ENCODE data around the gene SEMA3A.

SEMA3A gene

GRCh38 chr7:84013616-84014240 is 180.9 kb downstream of the SEMA3A start:
- H3K4me3 ChIP-seq (ENCODE audit: insufficient read depth, low read depth, low read length, poor library complexity, severe bottlenecking), result no peak overlapping the region
- no peak overlapping the region for H3K27ac ChIP-seq (ENCODE audit: insufficient read depth, low read length, poor library complexity, severe bottlenecking)
- no peak for DNase-seq
- no peaks in the 10 kb centered on the region for H3K9me3 ChIP-seq (ENCODE audit: control insufficient read depth, low read length)
- no peaks in the 10 kb centered on the region for H3K36me3 ChIP-seq (ENCODE audit: control insufficient read depth, insufficient read depth, low read length)
- no peaks in the 10 kb centered on the region for H3K27me3 ChIP-seq (replicated peaks; ENCODE audit: control insufficient read depth, insufficient read depth, low read length, poor library complexity, severe bottlenecking)
- H3K4me1 ChIP-seq (ENCODE audit: control insufficient read depth, insufficient read depth, low read length, poor library complexity, severe bottlenecking), result no peaks in the 10 kb centered on the region

- H3K9me3 ChIP-seq (ENCODE audit: control insufficient read depth, low read length), result no peaks in the 10 kb centered on the region
- DNase-seq, result no peak
- H3K36me3 ChIP-seq (ENCODE audit: control insufficient read depth, insufficient read depth, low read length), result no peaks in the 10 kb centered on the region
- no peaks in the 10 kb centered on the region for H3K4me1 ChIP-seq (ENCODE audit: control insufficient read depth, insufficient read depth, low read length, poor library complexity, severe bottlenecking)
- no peak overlapping the region for H3K4me3 ChIP-seq (ENCODE audit: insufficient read depth, low read depth, low read length, poor library complexity, severe bottlenecking)
- no peak overlapping the region for H3K27ac ChIP-seq (ENCODE audit: insufficient read depth, low read length, poor library complexity, severe bottlenecking)
- H3K27me3 ChIP-seq (replicated peaks; ENCODE audit: control insufficient read depth, insufficient read depth, low read length, poor library complexity, severe bottlenecking), result no peaks in the 10 kb centered on the region
These were observed 184.8 kb downstream of the SEMA3A start for GRCh38 chr7:84009782-84010181.

GRCh38 chr7:84009051-84009450 is 185.5 kb downstream of the SEMA3A start:
- no peak overlapping the region for H3K4me3 ChIP-seq (ENCODE audit: insufficient read depth, low read depth, low read length, poor library complexity, severe bottlenecking)
- no peaks in the 10 kb centered on the region for H3K36me3 ChIP-seq (ENCODE audit: control insufficient read depth, insufficient read depth, low read length)
- no peaks in the 10 kb centered on the region for H3K9me3 ChIP-seq (ENCODE audit: control insufficient read depth, low read length)
- DNase-seq, result no peak
- H3K27me3 ChIP-seq (replicated peaks; ENCODE audit: control insufficient read depth, insufficient read depth, low read length, poor library complexity, severe bottlenecking), result no peaks in the 10 kb centered on the region
- no peak overlapping the region for H3K27ac ChIP-seq (ENCODE audit: insufficient read depth, low read length, poor library complexity, severe bottlenecking)
- no peaks in the 10 kb centered on the region for H3K4me1 ChIP-seq (ENCODE audit: control insufficient read depth, insufficient read depth, low read length, poor library complexity, severe bottlenecking)

GRCh38 chr7:84003191-84003590 is 191.4 kb downstream of the SEMA3A start:
- Histone ChIP-seq H3K9me3 (ENCODE audit: control insufficient read depth, low read length) (no peaks in the 10 kb centered on the region), H3K36me3 (ENCODE audit: control insufficient read depth, insufficient read depth, low read length) (no peaks in the 10 kb centered on the region), H3K27me3 (replicated peaks; ENCODE audit: control insufficient read depth, insufficient read depth, low read length, poor library complexity, severe bottlenecking) (no peaks in the 10 kb centered on the region), H3K4me1 (ENCODE audit: control insufficient read depth, insufficient read depth, low read length, poor library complexity, severe bottlenecking) (no peaks in the 10 kb centered on the region), H3K27ac (ENCODE audit: insufficient read depth, low read length, poor library complexity, severe bottlenecking) (no peak overlapping the region), H3K4me3 (ENCODE audit: insufficient read depth, low read depth, low read length, poor library complexity, severe bottlenecking) (no peak overlapping the region)
- DNase-seq, result no peak

GRCh38 chr7:84002348-84002747 is 192.2 kb downstream of the SEMA3A start:
- no peaks in the 10 kb centered on the region for H3K36me3 ChIP-seq (ENCODE audit: control insufficient read depth, insufficient read depth, low read length)
- no peak overlapping the region for H3K4me3 ChIP-seq (ENCODE audit: insufficient read depth, low read depth, low read length, poor library complexity, severe bottlenecking)
- no peaks in the 10 kb centered on the region for H3K9me3 ChIP-seq (ENCODE audit: control insufficient read depth, low read length)
- no peak overlapping the region for H3K27ac ChIP-seq (ENCODE audit: insufficient read depth, low read length, poor library complexity, severe bottlenecking)
- no peaks in the 10 kb centered on the region for H3K4me1 ChIP-seq (ENCODE audit: control insufficient read depth, insufficient read depth, low read length, poor library complexity, severe bottlenecking)
- no peak for DNase-seq
- H3K27me3 ChIP-seq (replicated peaks; ENCODE audit: control insufficient read depth, insufficient read depth, low read length, poor library complexity, severe bottlenecking), result no peaks in the 10 kb centered on the region

- H3K27me3 ChIP-seq (replicated peaks; ENCODE audit: control insufficient read depth, insufficient read depth, low read length, poor library complexity, severe bottlenecking), result no peaks in the 10 kb centered on the region
- no peaks in the 10 kb centered on the region for H3K9me3 ChIP-seq (ENCODE audit: control insufficient read depth, low read length)
- no peaks in the 10 kb centered on the region for H3K36me3 ChIP-seq (ENCODE audit: control insufficient read depth, insufficient read depth, low read length)
- H3K4me1 ChIP-seq (ENCODE audit: control insufficient read depth, insufficient read depth, low read length, poor library complexity, severe bottlenecking), result no peaks in the 10 kb centered on the region
- H3K4me3 ChIP-seq (ENCODE audit: insufficient read depth, low read depth, low read length, poor library complexity, severe bottlenecking), result no peak overlapping the region
- DNase-seq, result no peak
- H3K27ac ChIP-seq (ENCODE audit: insufficient read depth, low read length, poor library complexity, severe bottlenecking), result no peak overlapping the region
These were observed 197.7 kb downstream of the SEMA3A start for GRCh38 chr7:83996879-83997278.

- no peak for DNase-seq
- Histone ChIP-seq H3K27me3 (replicated peaks; ENCODE audit: control insufficient read depth, insufficient read depth, low read length, poor library complexity, severe bottlenecking) (no peaks in the 10 kb centered on the region), H3K9me3 (ENCODE audit: control insufficient read depth, low read length) (no peaks in the 10 kb centered on the region), H3K27ac (ENCODE audit: insufficient read depth, low read length, poor library complexity, severe bottlenecking) (no peak overlapping the region), H3K36me3 (ENCODE audit: control insufficient read depth, insufficient read depth, low read length) (no peaks in the 10 kb centered on the region), H3K4me3 (ENCODE audit: insufficient read depth, low read depth, low read length, poor library complexity, severe bottlenecking) (no peak overlapping the region), H3K4me1 (ENCODE audit: control insufficient read depth, insufficient read depth, low read length, poor library complexity, severe bottlenecking) (no peaks in the 10 kb centered on the region)
These were observed 206.8 kb downstream of the SEMA3A start for GRCh38 chr7:83987764-83988163.

GRCh38 chr7:83985821-83986220 is 208.8 kb downstream of the SEMA3A start:
- H3K27me3 ChIP-seq (replicated peaks; ENCODE audit: control insufficient read depth, insufficient read depth, low read length, poor library complexity, severe bottlenecking), result no peaks in the 10 kb centered on the region
- H3K4me1 ChIP-seq (ENCODE audit: control insufficient read depth, insufficient read depth, low read length, poor library complexity, severe bottlenecking), result no peaks in the 10 kb centered on the region
- no peaks in the 10 kb centered on the region for H3K9me3 ChIP-seq (ENCODE audit: control insufficient read depth, low read length)
- no peak for DNase-seq
- H3K36me3 ChIP-seq (ENCODE audit: control insufficient read depth, insufficient read depth, low read length), result no peaks in the 10 kb centered on the region
- no peak overlapping the region for H3K4me3 ChIP-seq (ENCODE audit: insufficient read depth, low read depth, low read length, poor library complexity, severe bottlenecking)
- H3K27ac ChIP-seq (ENCODE audit: insufficient read depth, low read length, poor library complexity, severe bottlenecking), result no peak overlapping the region

- H3K4me3 ChIP-seq (ENCODE audit: insufficient read depth, low read depth, low read length, poor library complexity, severe bottlenecking), result no peak overlapping the region
- H3K27me3 ChIP-seq (replicated peaks; ENCODE audit: control insufficient read depth, insufficient read depth, low read length, poor library complexity, severe bottlenecking), result no peaks in the 10 kb centered on the region
- no peaks in the 10 kb centered on the region for H3K9me3 ChIP-seq (ENCODE audit: control insufficient read depth, low read length)
- H3K27ac ChIP-seq (ENCODE audit: insufficient read depth, low read length, poor library complexity, severe bottlenecking), result no peak overlapping the region
- H3K36me3 ChIP-seq (ENCODE audit: control insufficient read depth, insufficient read depth, low read length), result no peaks in the 10 kb centered on the region
- H3K4me1 ChIP-seq (ENCODE audit: control insufficient read depth, insufficient read depth, low read length, poor library complexity, severe bottlenecking), result no peaks in the 10 kb centered on the region
- no peak for DNase-seq
These were observed 210.0 kb downstream of the SEMA3A start for GRCh38 chr7:83984591-83984990.

- Histone ChIP-seq H3K4me3 (ENCODE audit: insufficient read depth, low read depth, low read length, poor library complexity, severe bottlenecking) (no peak overlapping the region), H3K27me3 (replicated peaks; ENCODE audit: control insufficient read depth, insufficient read depth, low read length, poor library complexity, severe bottlenecking) (no peaks in the 10 kb centered on the region), H3K4me1 (ENCODE audit: control insufficient read depth, insufficient read depth, low read length, poor library complexity, severe bottlenecking) (no peaks in the 10 kb centered on the region), H3K9me3 (ENCODE audit: control insufficient read depth, low read length) (no peaks in the 10 kb centered on the region), H3K27ac (ENCODE audit: insufficient read depth, low read length, poor library complexity, severe bottlenecking) (no peak overlapping the region), H3K36me3 (ENCODE audit: control insufficient read depth, insufficient read depth, low read length) (no peaks in the 10 kb centered on the region)
- DNase-seq, result no peak
These were observed 210.5 kb downstream of the SEMA3A start for GRCh38 chr7:83984076-83984475.

All from effector memory CD4-positive, alpha-beta T cell (primary cell).